RWPE1 (cell line): Measurements from ENCODE around the gene FBN2.

Experiments used
- CTCF ChIA-PET: fragments of 350-600 bp; sonication (Branson Sonifier 250); formaldehyde crosslinking; extraction: SDS; loops from one replicate; lab custom pipeline; 2021; lab: Yijun Ruan, JAX
- POLR2A ChIA-PET: fragments of 400-600 bp; formaldehyde crosslinking; extraction: SDS; loops from one replicate; lab custom pipeline; 2020; ENCODE audit warnings: antibody characterized with exemption; ENCODE audit not compliant: low non-redundant PET; lab: Yijun Ruan, JAX
- DNase-seq: peaks from one replicate; pipeline ENCODE4 v3.0.0; 2012; ENCODE audit warnings: low spot score
- H3K27ac ChIP-seq: fragments of 450-650 bp; 2 replicates; pipeline ENCODE4 v1.5.1; 2017
- CTCF ChIP-seq: fragments of 450-650 bp; conservative IDR thresholded peaks from 2 replicates; pipeline ENCODE4 v1.5.1; 2017; ENCODE audit warnings: low read depth, mild to moderate bottlenecking

The FBN2 gene

GRCh38 chr5:128528126-128528525 lies 9.9 kb downstream of the FBN2 start:
- CTCF ChIA-PET, result interaction anchor here (0.9 kb wide), 1 partner anchor 205 kb away, joined by 3 read pairs; no protein-coding TSS in a partner anchor

GRCh38 chr5:128527077-128527476 lies 11.0 kb downstream of the FBN2 start:
- POLR2A ChIA-PET, result no interaction called here
- H3K27ac ChIP-seq, result no peak overlapping the region
- DNase-seq, result no peak
- no peak for TF ChIP-seq CTCF
- CTCF ChIA-PET, result no interaction called here

More at GRCh38 chr5:128528126-128528525, 9.9 kb downstream of the FBN2 start:
- POLR2A ChIA-PET, result no interaction called here
- TF ChIP-seq CTCF, result no peak
- no peak overlapping the region for H3K27ac ChIP-seq
- no peak for DNase-seq

- no peak for TF ChIP-seq CTCF
- ChIA-PET POLR2A (no interaction called here), CTCF (no interaction called here)
- no peak for DNase-seq
- H3K27ac ChIP-seq, result no peak overlapping the region
Observed at GRCh38 chr5:128522336-128522735, 15.7 kb downstream of the FBN2 start.

GRCh38 chr5:128519827-128520226 lies 18.2 kb downstream of the FBN2 start:
- no peak for TF ChIP-seq CTCF
- CTCF ChIA-PET, result no interaction called here
- POLR2A ChIA-PET, result no interaction called here
- no peak overlapping the region for H3K27ac ChIP-seq
- DNase-seq, result no peak

GRCh38 chr5:128516978-128517377 lies 21.1 kb downstream of the FBN2 start:
- CTCF ChIA-PET, result interaction anchor here (0.6 kb wide), 1 partner anchor 609 kb away, joined by 4 read pairs; no protein-coding TSS in a partner anchor
- TF ChIP-seq CTCF, result no peak
- POLR2A ChIA-PET, result no interaction called here
- DNase-seq, result no peak
- no peak overlapping the region for H3K27ac ChIP-seq

GRCh38 chr5:128513806-128514205 lies 24.2 kb downstream of the FBN2 start:
- H3K27ac ChIP-seq, result no peak overlapping the region
- ChIA-PET POLR2A (no interaction called here), CTCF (interaction anchor here (0.7 kb wide), 1 partner anchor 351 kb away, joined by 4 read pairs; no protein-coding TSS in a partner anchor)
- DNase-seq, result no peak
- no peak for TF ChIP-seq CTCF
